ENCODE measurements around the gene HIBADH. TPM values are rescaled to one million over a fixed set of nuclear protein-coding genes. Genes with fewer than 3 reads are reported as not detected.

Gene HIBADH
- total and polyA plus RNA-seq, 12 donors: 24.7 to 94.0 (median 77.7) TPM

DNA sequence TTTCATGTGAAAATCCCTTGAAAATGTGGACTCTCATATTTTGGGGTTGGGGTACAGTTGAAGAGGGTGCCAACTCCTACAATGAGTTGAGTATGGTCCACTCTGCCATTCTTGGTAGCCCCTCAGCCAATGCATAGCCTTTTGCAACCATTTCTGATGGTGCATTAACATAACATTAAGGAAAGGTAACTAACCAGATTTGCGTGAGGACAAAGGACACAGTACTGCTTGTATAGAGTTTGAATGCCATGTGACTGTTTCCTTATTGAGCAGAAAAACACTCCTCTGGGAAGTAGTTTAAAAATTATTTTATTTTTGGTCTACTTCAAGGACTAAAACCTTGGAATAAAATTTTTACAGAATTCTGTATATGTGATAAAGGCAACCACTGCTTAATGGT, 107.9 kb downstream of the HIBADH start:
- intact Hi-C loops (cut with DNase I): no loop called here
- TF ChIP-seq, protein P1, sequence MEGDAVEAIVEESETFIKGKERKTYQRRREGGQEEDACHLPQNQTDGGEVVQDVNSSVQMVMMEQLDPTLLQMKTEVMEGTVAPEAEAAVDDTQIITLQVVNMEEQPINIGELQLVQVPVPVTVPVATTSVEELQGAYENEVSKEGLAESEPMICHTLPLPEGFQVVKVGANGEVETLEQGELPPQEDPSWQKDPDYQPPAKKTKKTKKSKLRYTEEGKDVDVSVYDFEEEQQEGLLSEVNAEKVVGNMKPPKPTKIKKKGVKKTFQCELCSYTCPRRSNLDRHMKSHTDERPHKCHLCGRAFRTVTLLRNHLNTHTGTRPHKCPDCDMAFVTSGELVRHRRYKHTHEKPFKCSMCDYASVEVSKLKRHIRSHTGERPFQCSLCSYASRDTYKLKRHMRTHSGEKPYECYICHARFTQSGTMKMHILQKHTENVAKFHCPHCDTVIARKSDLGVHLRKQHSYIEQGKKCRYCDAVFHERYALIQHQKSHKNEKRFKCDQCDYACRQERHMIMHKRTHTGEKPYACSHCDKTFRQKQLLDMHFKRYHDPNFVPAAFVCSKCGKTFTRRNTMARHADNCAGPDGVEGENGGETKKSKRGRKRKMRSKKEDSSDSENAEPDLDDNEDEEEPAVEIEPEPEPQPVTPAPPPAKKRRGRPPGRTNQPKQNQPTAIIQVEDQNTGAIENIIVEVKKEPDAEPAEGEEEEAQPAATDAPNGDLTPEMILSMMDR (IDR thresholded peaks at IDR 0.05): no peak
- ATAC-seq (no peak), DNase-seq (no peak)
- no peak overlapping the region for H3K4me3 ChIP-seq
- H3K36me3 ChIP-seq: no peaks in the 10 kb centered on the region
- H3K9me3 ChIP-seq: no peaks in the 10 kb centered on the region
- H3K27ac ChIP-seq: no peak overlapping the region
- H3K27me3 ChIP-seq: no peaks in the 10 kb centered on the region
- H3K4me1 ChIP-seq: no peaks in the 10 kb centered on the region
- 99 to 100% methylated on average over 1 of the region's 1 CpG for WGBS, 2 donors

DNA sequence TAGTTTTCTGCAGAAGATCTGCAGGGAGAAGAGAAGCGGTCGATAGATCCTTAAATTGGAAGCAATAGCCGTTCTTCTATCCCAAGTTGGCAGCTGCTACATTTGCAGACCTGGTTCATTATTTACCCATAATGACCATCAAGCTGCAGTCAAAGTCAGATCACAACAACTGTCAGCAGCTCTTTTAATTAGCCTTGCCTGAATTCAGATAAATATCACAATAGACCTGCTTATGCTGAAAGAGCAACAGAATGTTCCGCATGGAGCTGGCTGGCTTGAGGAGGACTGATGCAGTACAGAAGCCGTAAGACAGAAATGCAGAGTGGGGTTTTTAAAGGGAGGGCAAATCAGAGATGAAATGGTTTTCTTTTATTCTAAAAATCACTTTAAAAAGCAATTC, 109.4 kb downstream of the HIBADH start:
- H3K4me1 ChIP-seq: no peaks in the 10 kb centered on the region
- no peak overlapping the region for H3K27ac ChIP-seq
- ATAC-seq (no peak), DNase-seq (no peak)
- TF ChIP-seq, protein P1 (IDR thresholded peaks at IDR 0.05): no peak
- H3K4me3 ChIP-seq: no peak overlapping the region
- no peaks in the 10 kb centered on the region for H3K27me3 ChIP-seq
- WGBS, 2 donors: 98% methylated on average over 5 of the region's 5 CpGs
- intact Hi-C loops (cut with DNase I): no loop called here
- no peaks in the 10 kb centered on the region for H3K36me3 ChIP-seq
- H3K9me3 ChIP-seq: no peaks in the 10 kb centered on the region

DNA sequence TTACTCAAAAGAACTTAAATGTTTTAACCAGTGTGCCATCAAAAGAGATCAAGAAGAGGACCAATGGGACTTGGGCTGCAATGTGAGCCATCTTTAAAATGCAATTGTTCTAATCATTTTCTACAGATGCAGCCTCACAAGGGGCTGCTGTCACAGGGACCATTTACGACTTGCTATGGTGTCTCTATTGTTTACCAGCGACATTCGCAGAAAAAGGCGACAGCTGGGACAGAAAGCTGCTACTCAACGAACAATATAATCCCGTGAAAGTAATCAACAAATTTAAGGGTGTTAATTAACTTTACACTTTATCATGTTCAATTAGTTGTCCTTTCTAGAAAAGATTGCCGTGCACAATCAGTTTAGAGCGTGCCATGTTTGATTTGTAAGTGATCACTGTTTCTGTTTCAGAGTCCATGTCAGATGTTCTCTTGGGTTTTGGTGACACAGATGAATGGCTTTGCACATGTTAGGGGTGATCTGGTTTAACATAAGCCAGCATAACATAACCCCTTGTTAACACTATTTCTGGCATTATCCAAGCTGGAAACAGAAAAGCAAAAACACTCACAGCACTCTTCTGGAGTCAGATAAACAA, 110.8 kb downstream of the HIBADH start:
- H3K9me3 ChIP-seq: no peaks in the 10 kb centered on the region
- no peak for DNase-seq

DNA sequence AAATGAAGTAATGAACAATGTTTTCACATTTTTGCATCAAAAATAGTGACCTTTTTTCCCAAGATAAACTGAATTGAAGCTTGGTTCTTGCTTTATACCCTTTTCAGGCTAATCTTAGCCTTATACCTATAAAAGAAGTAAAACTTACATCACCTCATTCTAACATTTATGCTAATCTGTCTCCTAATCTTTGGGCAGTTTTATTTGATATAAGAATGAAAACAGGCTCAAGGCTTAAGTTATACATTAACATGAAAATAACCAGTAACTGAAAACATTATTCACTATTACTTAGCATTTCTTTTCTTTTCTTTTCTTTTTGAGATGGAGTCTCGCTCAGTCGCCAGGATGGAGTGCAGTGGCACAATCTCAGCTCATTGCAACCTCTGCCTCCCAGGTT, 113.1 kb downstream of the HIBADH start:
- intact Hi-C loops (cut with DNase I): no loop called here
- Histone ChIP-seq H3K4me3 (no peak overlapping the region), H3K36me3 (no peaks in the 10 kb centered on the region), H3K27ac (no peak overlapping the region), H3K4me1 (no peaks in the 10 kb centered on the region), H3K27me3 (no peaks in the 10 kb centered on the region), H3K9me3 (no peaks in the 10 kb centered on the region)
- DNase-seq (no peak), ATAC-seq (no peak)
- 94 to 96% methylated on average over 2 of the region's 2 CpGs for WGBS, 2 donors
- TF ChIP-seq, protein P1 (IDR thresholded peaks at IDR 0.05): no peak

More for the DNA sequence above, 110.8 kb downstream of the HIBADH start:
- Histone ChIP-seq H3K4me3 (no peak overlapping the region), H3K27ac (no peak overlapping the region), H3K27me3 (no peaks in the 10 kb centered on the region), H3K4me1 (no peaks in the 10 kb centered on the region), H3K36me3 (no peaks in the 10 kb centered on the region)
- 93% methylated on average over 8 of the region's 8 CpGs for WGBS, 2 donors
- no peak for ATAC-seq
- intact Hi-C loops (cut with DNase I): no loop called here
- TF ChIP-seq, protein P1 (IDR thresholded peaks at IDR 0.05): no peak

Data from heart right ventricle (tissue), 16 donors.